BLaER1 treated with 17β-estradiol and CSF1 and Interleukin-3, amounts not matched to agents 10 nM and 100 nM (cell line): ENCODE data around the gene HNRNPCL4.
"Not testable (repeated sequence)": the region's sequence is repeated elsewhere in the genome, so short reads cannot be mapped to it uniquely, and the experiment has no call there.

Source experiments
- H3K27ac ChIP-seq, 11 experiments: shearing (Covaris generic); formaldehyde crosslinking; 2 replicates each; pipeline ENCODE4 v1.8.1; 2022
- H3K27me3 ChIP-seq, 11 experiments: shearing (Covaris generic); formaldehyde crosslinking; 2 replicates each; pipeline ENCODE4 v1.8.1; 2022
- H3K36me3 ChIP-seq, 11 experiments: shearing (Covaris generic); formaldehyde crosslinking; 2 replicates each; pipeline ENCODE4 v1.8.1; 2022
- H3K4me1 ChIP-seq, 10 experiments: shearing (Covaris generic); formaldehyde crosslinking; 2 replicates each; pipeline ENCODE4 v1.8.1; 2022
- H3K4me2 ChIP-seq, 11 experiments: shearing (Covaris generic); formaldehyde crosslinking; 2 replicates each; pipeline ENCODE4 v1.8.1; 2022
- H3K4me3 ChIP-seq, 10 experiments: shearing (Covaris generic); formaldehyde crosslinking; 2 replicates each; pipeline ENCODE4 v1.8.1; 2022
- H3K9ac ChIP-seq, 11 experiments: shearing (Covaris generic); formaldehyde crosslinking; 2 replicates each; pipeline ENCODE4 v1.8.1; 2022
- H3K9me3 ChIP-seq, 11 experiments: shearing (Covaris generic); formaldehyde crosslinking; replicated peaks in 1 of 11; 2 replicates each; pipeline ENCODE4 v1.8.1; 2022
- H4K20me1 ChIP-seq, 11 experiments: shearing (Covaris generic); formaldehyde crosslinking; 2 replicates each; pipeline ENCODE4 v1.8.1; 2022

The HNRNPCL4 gene

DNA sequence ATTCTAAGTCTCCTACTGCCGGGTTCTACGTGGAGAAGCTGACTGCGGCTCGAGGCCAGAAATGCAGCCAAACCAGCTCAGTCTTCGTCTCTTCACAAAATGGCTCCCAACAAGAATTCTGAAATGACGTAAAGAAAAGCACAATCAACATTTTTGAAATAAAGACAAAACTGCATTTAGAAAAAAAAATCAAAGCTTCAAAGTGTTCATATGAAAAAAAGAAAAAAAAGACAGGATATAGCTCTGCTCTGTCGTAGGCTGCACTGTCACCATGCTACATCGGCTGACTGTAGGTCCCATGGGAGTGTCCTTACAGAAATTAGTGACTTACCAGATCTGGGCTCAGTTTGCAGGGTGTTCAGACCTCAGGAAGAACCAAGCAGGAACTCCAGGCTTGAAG lies at the start of gene HNRNPCL4:
Gene HNRNPCL4 (minus strand): TSS at position 101 of the 400 bp plus-strand sequence. CDS start 164 bp downstream, outside the sequence.
- H3K27me3 ChIP-seq, H3K27ac ChIP-seq, H3K4me1 ChIP-seq, H3K36me3 ChIP-seq, H3K4me2 ChIP-seq, H3K4me3 ChIP-seq, H3K9me3 ChIP-seq, H3K9ac ChIP-seq, H4K20me1 ChIP-seq: not testable (repeated sequence)

DNA sequence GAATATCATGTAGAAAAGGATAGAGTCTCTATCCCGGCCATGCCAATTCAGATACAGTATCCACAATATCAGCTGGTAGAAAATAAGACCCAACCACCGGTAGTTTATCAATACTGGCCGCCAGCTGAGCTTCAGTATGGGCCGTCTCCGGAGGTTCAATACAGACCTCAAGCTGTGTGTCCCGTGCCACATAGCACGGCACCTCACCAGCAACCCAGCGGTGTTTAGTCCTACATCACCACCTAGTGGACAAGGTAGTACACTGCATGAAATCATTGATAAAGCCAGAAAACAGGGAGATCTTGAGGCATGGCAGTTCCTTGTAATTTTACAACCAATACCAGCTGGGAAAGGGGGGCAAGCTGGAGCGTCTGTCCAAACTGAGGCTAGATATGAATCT lies 43.3 kb upstream of the HNRNPCL4 start:
- not testable (repeated sequence) for H3K27me3 ChIP-seq, H3K27ac ChIP-seq, H3K4me3 ChIP-seq, H3K9ac ChIP-seq, H3K36me3 ChIP-seq, H3K4me2 ChIP-seq, H3K9me3 ChIP-seq, H4K20me1 ChIP-seq, H3K4me1 ChIP-seq

DNA sequence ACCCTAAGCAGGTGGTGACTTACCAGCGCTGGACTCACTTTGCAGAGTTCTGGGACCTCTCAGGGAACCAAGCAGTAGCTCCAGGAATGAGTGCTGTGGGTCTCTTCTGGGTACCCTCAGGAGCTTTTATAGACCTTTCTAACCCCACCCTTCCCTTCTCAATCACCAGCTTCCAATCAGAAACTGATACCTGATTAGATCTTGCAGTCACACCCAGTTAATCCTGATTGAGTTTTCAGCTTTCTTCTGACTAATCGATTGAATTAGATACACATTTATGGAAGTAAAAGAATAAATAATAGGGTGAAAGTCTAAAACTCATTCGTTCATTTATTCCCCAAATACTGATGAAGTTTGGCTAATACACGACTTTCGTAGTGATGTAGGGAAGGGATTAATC lies 35.9 kb upstream of the HNRNPCL4 start, which contains the start of gene PRAMEF13:
Gene PRAMEF13 (minus strand): TSS at position 101 of the 400 bp plus-strand sequence. CDS start 1,820 bp downstream, outside the sequence.
- H3K4me1 ChIP-seq, H3K27ac ChIP-seq, H4K20me1 ChIP-seq, H3K9me3 ChIP-seq, H3K36me3 ChIP-seq, H3K4me3 ChIP-seq, H3K27me3 ChIP-seq, H3K9ac ChIP-seq, H3K4me2 ChIP-seq: not testable (repeated sequence)

DNA sequence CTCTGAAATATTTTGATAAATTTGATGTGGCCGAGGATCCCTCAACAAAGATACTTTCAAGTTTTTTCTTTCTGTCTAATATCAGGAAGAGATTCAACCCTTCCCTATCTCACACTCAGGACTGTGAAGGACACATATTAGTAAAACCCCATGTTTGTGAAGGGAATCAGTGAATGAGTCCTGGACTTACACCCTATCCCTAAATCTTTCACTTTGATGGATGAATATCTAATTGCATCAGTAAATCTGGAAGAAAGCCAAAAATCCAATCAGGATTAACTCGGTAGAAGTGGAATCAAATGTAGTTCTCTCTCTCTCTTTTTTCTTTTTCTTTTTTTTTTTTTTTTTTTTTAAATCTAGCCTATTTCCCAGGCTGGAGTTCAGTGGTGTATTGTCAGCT lies 6.1 kb upstream of the HNRNPCL4 start, which contains the start of gene PRAMEF9:
Gene PRAMEF9 (plus strand): TSS at position 301 of the 400 bp plus-strand sequence. CDS start 3,433 bp downstream, outside the sequence.
- not testable (repeated sequence) for H3K4me2 ChIP-seq, H3K9ac ChIP-seq, H4K20me1 ChIP-seq, H3K9me3 ChIP-seq, H3K4me3 ChIP-seq, H3K36me3 ChIP-seq, H3K27ac ChIP-seq, H3K4me1 ChIP-seq, H3K27me3 ChIP-seq

DNA sequence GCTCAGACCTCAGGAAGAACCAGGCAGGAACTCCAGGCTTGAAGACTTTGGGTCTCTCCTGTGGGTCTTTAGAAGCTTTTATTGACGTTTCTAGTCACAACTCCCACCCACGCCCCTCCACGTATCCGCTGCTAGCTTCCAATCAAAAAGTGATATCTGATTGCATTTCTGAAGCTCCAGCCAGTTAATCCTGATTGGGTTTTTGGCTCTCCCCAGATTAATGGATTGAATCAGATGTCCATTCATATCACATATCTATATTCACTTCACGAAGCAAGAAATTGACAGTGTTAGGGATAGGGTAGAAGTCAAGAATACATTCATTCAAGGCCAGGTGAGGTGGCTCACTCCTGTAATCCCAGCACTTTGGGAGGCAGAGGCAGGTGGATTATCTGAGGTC lies 9.5 kb downstream of the HNRNPCL4 start, which contains the start of gene PRAMEF26:
Gene PRAMEF26 (minus strand): TSS at position 101 of the 400 bp plus-strand sequence. CDS start 2,914 bp downstream, outside the sequence.
- not testable (repeated sequence) for H3K4me1 ChIP-seq, H4K20me1 ChIP-seq, H3K36me3 ChIP-seq, H3K9me3 ChIP-seq, H3K4me3 ChIP-seq, H3K27me3 ChIP-seq, H3K4me2 ChIP-seq, H3K9ac ChIP-seq, H3K27ac ChIP-seq

DNA sequence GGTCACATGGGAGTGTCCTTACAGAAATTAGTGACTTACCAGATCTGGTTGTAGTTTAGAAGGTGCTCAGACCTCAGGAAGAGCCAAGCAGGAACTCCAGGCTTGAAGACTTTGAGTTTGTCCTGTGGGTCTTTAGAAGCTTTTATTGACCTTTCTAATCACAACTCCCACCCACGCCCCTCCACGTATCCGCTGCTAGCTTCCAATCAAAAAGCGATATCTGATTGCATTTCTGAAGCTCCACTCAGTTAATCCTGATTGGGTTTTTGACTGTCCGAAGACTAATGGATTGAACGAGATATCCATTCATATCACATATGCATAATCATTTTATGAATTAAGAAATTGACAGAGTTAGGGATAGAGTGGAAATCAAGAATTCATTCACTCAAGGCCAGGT lies 48.7 kb downstream of the HNRNPCL4 start, which contains the start of gene HNRNPCL2:
Gene HNRNPCL2 (minus strand): TSS at position 101 of the 400 bp plus-strand sequence. CDS start 454 bp downstream, outside the sequence.
- H3K4me3 ChIP-seq, H3K4me2 ChIP-seq, H4K20me1 ChIP-seq, H3K36me3 ChIP-seq, H3K9ac ChIP-seq, H3K27ac ChIP-seq, H3K4me1 ChIP-seq, H3K9me3 ChIP-seq, H3K27me3 ChIP-seq: not testable (repeated sequence)
